ENCODE results near the gene DLG2. TPM values are rescaled to one million over a fixed set of nuclear protein-coding genes. Genes with fewer than 3 reads are reported as not detected.

The DLG2 gene
- total and polyA plus RNA-seq, 2 donors (not counting 3 experiments of a cell fraction or from before 2014, with no cell fraction given), result 0.15 to 1.1 TPM

- ChIA-PET CTCF (interaction anchor here (0.5 kb wide), 1 partner anchor 197 kb away, joined by 3 read pairs; no protein-coding TSS in a partner anchor), POLR2A (no interaction called here)
- dilution Hi-C loops (cut with MboI; ENCODE audit: extremely low pct_ligation_motif_present, low sequenced_read_pairs), result no loop called here
- Histone ChIP-seq H3K27me3 (ENCODE audit: control insufficient read depth in 2 of 2, insufficient read depth in 2 of 2, low read length in 2 of 2) (no peaks in the 10 kb centered on the region), H2AFZ (ENCODE audit: low read depth, low read length) (no peak overlapping the region), H3K4me3 (replicated peaks in 1 of 3; ENCODE audit: insufficient read depth in 1 of 3, low read depth in 1 of 3, low read length in 3 of 3) (no peak overlapping the region), H4K20me1 (replicated peaks; ENCODE audit: control insufficient read depth, extremely low read depth, insufficient read depth, low read length) (no peaks in the 10 kb centered on the region), H3K9ac (replicated peaks; ENCODE audit: extremely low read depth, insufficient read depth, low read length) (no peak overlapping the region), H3K4me1 (ENCODE audit: control insufficient read depth, extremely low read depth, insufficient read depth, low read length) (no peaks in the 10 kb centered on the region), H3K9me1 (replicated peaks; ENCODE audit: control insufficient read depth, extremely low read depth, insufficient read depth, low read length) (no peaks in the 10 kb centered on the region), H3K9me3 (replicated peaks; ENCODE audit: control insufficient read depth, insufficient read depth, low read length) (no peaks in the 10 kb centered on the region), H3K27ac (ENCODE audit: insufficient read depth, low read depth, low read length) (no peak overlapping the region), H3K36me3 (ENCODE audit: control insufficient read depth in 2 of 2, extremely low read depth in 1 of 2, insufficient read depth in 2 of 2, low read length in 2 of 2) (no peaks in the 10 kb centered on the region), H3K4me2 (ENCODE audit: insufficient read depth, low read length) (no peak overlapping the region), H3K79me2 (ENCODE audit: control insufficient read depth, insufficient read depth, low read length) (no peaks in the 10 kb centered on the region)
- DNase-seq (ENCODE audit: low read depth, low spot score) (no peak), FAIRE-seq (no peak)
- intact Hi-C loops (cut with micrococcal nuclease), result no loop called here
- BruUV-seq (replicated peaks), result no TSS peak
- no peak for TF ChIP-seq MAX (IDR thresholded peaks at IDR 0.05; ENCODE audit: insufficient read depth, insufficient read length)
- no peak for TF ChIP-seq JUN (IDR thresholded peaks at IDR 0.05; ENCODE audit: borderline replicate concordance, insufficient read depth, insufficient read length, low read depth)
- no peak for TF ChIP-seq CTCF (IDR thresholded peaks at IDR 0.05; ENCODE audit: extremely low read depth in 1 of 2, insufficient read depth in 1 of 2, low read depth in 1 of 2, low read length in 2 of 2)
- no peak for TF ChIP-seq MYC (IDR thresholded peaks at IDR 0.05; ENCODE audit: low read depth, low read length)
- TF ChIP-seq POLR2A (IDR thresholded peaks at IDR 0.05; ENCODE audit: low read depth, low read length), result no peak
- no peak for TF ChIP-seq GATA2 (IDR thresholded peaks at IDR 0.05; ENCODE audit: insufficient read depth, insufficient read length, low read depth, low read length)
- TF ChIP-seq POLR2AphosphoS5 (IDR thresholded peaks at IDR 0.05; ENCODE audit: insufficient read depth, low read depth, low read length), result no peak
These were observed 2103.5 kb downstream of the DLG2 start for GRCh38 chr11:83523676-83524075.
